GM12892 (cell line): ENCODE results near the gene INPP5A.

Source experiments
- POLR2A ChIP-seq: IDR thresholded peaks from 2 replicates; pipeline ENCODE4 v1.6.1; 2011; ENCODE audit warnings: low read depth, low read length, control low read depth
- POLR2AphosphoS5 ChIP-seq: IDR thresholded peaks from 2 replicates; pipeline ENCODE4 v1.6.1; 2011; ENCODE audit warnings: low read depth, low read length, control low read depth
- TAF1 ChIP-seq: IDR thresholded peaks from 2 replicates; pipeline ENCODE4 v1.6.1; 2011; ENCODE audit warnings: low read depth, mild to moderate bottlenecking, control low read depth, low read length, borderline replicate concordance

DNA sequence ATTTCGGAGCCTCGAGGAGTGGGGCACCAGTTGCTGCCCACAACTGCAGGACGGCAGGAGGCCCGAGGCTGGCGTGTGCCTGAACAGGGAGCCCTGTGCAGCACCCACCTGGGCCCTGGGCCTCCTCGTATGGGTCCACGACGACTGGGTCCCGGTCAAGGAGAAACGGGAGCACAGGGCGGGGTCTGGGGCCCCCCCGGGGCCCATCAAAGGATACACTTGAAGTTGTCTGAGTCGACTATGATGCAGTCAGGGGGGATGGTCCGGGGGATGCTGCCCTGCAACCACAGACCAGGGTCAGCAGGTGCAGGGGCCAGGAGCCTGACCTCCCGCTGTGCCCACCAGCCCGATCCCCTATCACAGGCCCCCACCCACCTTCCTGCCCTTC lies 276.9 kb downstream of the INPP5A start:
- no peak for TF ChIP-seq TAF1
- TF ChIP-seq POLR2AphosphoS5: no peak
- TF ChIP-seq POLR2A: no peak
